Measurements from ENCODE around the gene CTNND2.

Gene CTNND2

GRCh38 chr5:11378461-11378860, 525.8 kb downstream of the CTNND2 start:
- TF ChIP-seq YY1 (IDR thresholded peaks at IDR 0.05; ENCODE audit: insufficient read depth, insufficient read length): no peak
- no peak for TF ChIP-seq ZNF274 (IDR thresholded peaks at IDR 0.05; ENCODE audit: low read depth, low read length)
- Histone ChIP-seq H3K9ac (ENCODE audit: insufficient read length, low read depth) (no peak overlapping the region), H3K4me3 (ENCODE audit: insufficient read length, low read depth) (no peak overlapping the region)

GRCh38 chr5:11377896-11378295, 526.4 kb downstream of the CTNND2 start:
- Histone ChIP-seq H3K36me3 (ENCODE audit: insufficient read depth, insufficient read length, low read length) (no peaks in the 10 kb centered on the region), H3K27me3 (ENCODE audit: insufficient read depth, insufficient read length) (peaks cover 54% of the 10 kb centered on the region), H3K4me1 (ENCODE audit: insufficient read depth, insufficient read length) (no peaks in the 10 kb centered on the region), H3K9me3 (ENCODE audit: insufficient read depth, low read length) (no peaks in the 10 kb centered on the region), H3K4me3 (ENCODE audit: insufficient read length, low read depth) (no peak overlapping the region), H3K9ac (ENCODE audit: insufficient read length, low read depth) (no peak overlapping the region)
- DNase-seq (ENCODE audit: low read depth, low spot score): no peak
- no peak for TF ChIP-seq ZNF274 (IDR thresholded peaks at IDR 0.05; ENCODE audit: low read depth, low read length)
- no peak for TF ChIP-seq SUZ12 (IDR thresholded peaks at IDR 0.05; ENCODE audit: extremely low read depth, insufficient read depth, insufficient read length)
- no peak for TF ChIP-seq YY1 (IDR thresholded peaks at IDR 0.05; ENCODE audit: insufficient read depth, insufficient read length)

More at GRCh38 chr5:11378461-11378860, 525.8 kb downstream of the CTNND2 start:
- H3K4me1 ChIP-seq (ENCODE audit: insufficient read depth, insufficient read length): no peaks in the 10 kb centered on the region
- H3K36me3 ChIP-seq (ENCODE audit: insufficient read depth, insufficient read length, low read length): no peaks in the 10 kb centered on the region
- no peaks in the 10 kb centered on the region for H3K9me3 ChIP-seq (ENCODE audit: insufficient read depth, low read length)
- H3K27me3 ChIP-seq (ENCODE audit: insufficient read depth, insufficient read length): peaks cover 60% of the 10 kb centered on the region
- DNase-seq (ENCODE audit: low read depth, low spot score): no peak

- DNase-seq (ENCODE audit: low read depth, low spot score): no peak
- TF ChIP-seq ZNF274 (IDR thresholded peaks at IDR 0.05; ENCODE audit: low read depth, low read length) (no peak), YY1 (IDR thresholded peaks at IDR 0.05; ENCODE audit: insufficient read depth, insufficient read length) (no peak), SUZ12 (IDR thresholded peaks at IDR 0.05; ENCODE audit: extremely low read depth, insufficient read depth, insufficient read length) (no peak)
- peaks cover 4% of the 10 kb centered on the region for H3K27me3 ChIP-seq (ENCODE audit: insufficient read depth, insufficient read length)
- no peaks in the 10 kb centered on the region for H3K9me3 ChIP-seq (ENCODE audit: insufficient read depth, low read length)
- no peak overlapping the region for H3K9ac ChIP-seq (ENCODE audit: insufficient read length, low read depth)
- no peaks in the 10 kb centered on the region for H3K4me1 ChIP-seq (ENCODE audit: insufficient read depth, insufficient read length)
- H3K4me3 ChIP-seq (ENCODE audit: insufficient read length, low read depth): no peak overlapping the region
- H3K36me3 ChIP-seq (ENCODE audit: insufficient read depth, insufficient read length, low read length): no peaks in the 10 kb centered on the region
These were observed 532.1 kb downstream of the CTNND2 start for GRCh38 chr5:11372191-11372590.

GRCh38 chr5:11371021-11371420, 533.2 kb downstream of the CTNND2 start:
- no peak for DNase-seq (ENCODE audit: low read depth, low spot score)
- H3K9me3 ChIP-seq (ENCODE audit: insufficient read depth, low read length): no peaks in the 10 kb centered on the region

GRCh38 chr5:11364531-11364930, 539.7 kb downstream of the CTNND2 start:
- DNase-seq (ENCODE audit: low read depth, low spot score): no peak
- Histone ChIP-seq H3K9me3 (ENCODE audit: insufficient read depth, low read length) (no peaks in the 10 kb centered on the region), H3K27me3 (ENCODE audit: insufficient read depth, insufficient read length) (no peaks in the 10 kb centered on the region), H3K36me3 (ENCODE audit: insufficient read depth, insufficient read length, low read length) (no peaks in the 10 kb centered on the region), H3K4me3 (ENCODE audit: insufficient read length, low read depth) (no peak overlapping the region), H3K4me1 (ENCODE audit: insufficient read depth, insufficient read length) (no peaks in the 10 kb centered on the region), H3K9ac (ENCODE audit: insufficient read length, low read depth) (no peak overlapping the region)
- TF ChIP-seq ZNF274 (IDR thresholded peaks at IDR 0.05; ENCODE audit: low read depth, low read length): no peak
- TF ChIP-seq SUZ12 (IDR thresholded peaks at IDR 0.05; ENCODE audit: extremely low read depth, insufficient read depth, insufficient read length): no peak
- TF ChIP-seq YY1 (IDR thresholded peaks at IDR 0.05; ENCODE audit: insufficient read depth, insufficient read length): no peak

More at GRCh38 chr5:11371021-11371420, 533.2 kb downstream of the CTNND2 start:
- Histone ChIP-seq H3K36me3 (ENCODE audit: insufficient read depth, insufficient read length, low read length) (no peaks in the 10 kb centered on the region), H3K4me1 (ENCODE audit: insufficient read depth, insufficient read length) (no peaks in the 10 kb centered on the region), H3K9ac (ENCODE audit: insufficient read length, low read depth) (no peak overlapping the region), H3K4me3 (ENCODE audit: insufficient read length, low read depth) (no peak overlapping the region), H3K27me3 (ENCODE audit: insufficient read depth, insufficient read length) (peaks cover 3% of the 10 kb centered on the region)
- no peak for TF ChIP-seq YY1 (IDR thresholded peaks at IDR 0.05; ENCODE audit: insufficient read depth, insufficient read length)
- TF ChIP-seq SUZ12 (IDR thresholded peaks at IDR 0.05; ENCODE audit: extremely low read depth, insufficient read depth, insufficient read length): no peak
- no peak for TF ChIP-seq ZNF274 (IDR thresholded peaks at IDR 0.05; ENCODE audit: low read depth, low read length)

GRCh38 chr5:11363631-11364178, 540.5 kb downstream of the CTNND2 start:
- no peak overlapping the region for H3K4me3 ChIP-seq (ENCODE audit: insufficient read length, low read depth)
- no peaks in the 10 kb centered on the region for H3K36me3 ChIP-seq (ENCODE audit: insufficient read depth, insufficient read length, low read length)
- DNase-seq (ENCODE audit: low read depth, low spot score): no peak
- no peaks in the 10 kb centered on the region for H3K4me1 ChIP-seq (ENCODE audit: insufficient read depth, insufficient read length)
- no peaks in the 10 kb centered on the region for H3K27me3 ChIP-seq (ENCODE audit: insufficient read depth, insufficient read length)
- no peak overlapping the region for H3K9ac ChIP-seq (ENCODE audit: insufficient read length, low read depth)
- TF ChIP-seq SUZ12 (IDR thresholded peaks at IDR 0.05; ENCODE audit: extremely low read depth, insufficient read depth, insufficient read length) (no peak), YY1 (IDR thresholded peaks at IDR 0.05; ENCODE audit: insufficient read depth, insufficient read length) (no peak), ZNF274 (IDR thresholded peaks at IDR 0.05; ENCODE audit: low read depth, low read length) (no peak)
- H3K9me3 ChIP-seq (ENCODE audit: insufficient read depth, low read length): no peaks in the 10 kb centered on the region

GRCh38 chr5:11361768-11362167, 542.5 kb downstream of the CTNND2 start:
- H3K9me3 ChIP-seq (ENCODE audit: insufficient read depth, low read length): no peaks in the 10 kb centered on the region
- no peaks in the 10 kb centered on the region for H3K4me1 ChIP-seq (ENCODE audit: insufficient read depth, insufficient read length)
- TF ChIP-seq YY1 (IDR thresholded peaks at IDR 0.05; ENCODE audit: insufficient read depth, insufficient read length) (no peak), ZNF274 (IDR thresholded peaks at IDR 0.05; ENCODE audit: low read depth, low read length) (no peak), SUZ12 (IDR thresholded peaks at IDR 0.05; ENCODE audit: extremely low read depth, insufficient read depth, insufficient read length) (no peak)
- H3K4me3 ChIP-seq (ENCODE audit: insufficient read length, low read depth): no peak overlapping the region
- no peaks in the 10 kb centered on the region for H3K36me3 ChIP-seq (ENCODE audit: insufficient read depth, insufficient read length, low read length)
- no peaks in the 10 kb centered on the region for H3K27me3 ChIP-seq (ENCODE audit: insufficient read depth, insufficient read length)
- DNase-seq (ENCODE audit: low read depth, low spot score): no peak
- H3K9ac ChIP-seq (ENCODE audit: insufficient read length, low read depth): no peak overlapping the region
